Lung (tissue), 12 donors: ENCODE results near the gene SYNPO2. TPM values are rescaled to one million over a fixed set of nuclear protein-coding genes. Genes with fewer than 3 reads are reported as not detected.

Source experiments
- ATAC-seq: fragments of 200-7000 bp; cut with Tn5 transposase; one replicate; pipeline ENCODE4 v1.9.1; 2020; ENCODE audit warnings: moderate number of reproducible peaks; ENCODE audit not compliant: insufficient read depth, low FRiP score
- DNase-seq, 3 donors: peaks; one replicate each; pipeline ENCODE4 v3.0.0-alpha.2; 2013 to 2017
- H3K27ac ChIP-seq, 2 donors: one replicate each; pipeline ENCODE4 v1.5.1; 2013; ENCODE audit warnings: mild to moderate bottlenecking in 2 of 2, moderate library complexity in 2 of 2, control low read depth in 1 of 2, inconsistent platforms in 1 of 2, low read depth in 1 of 2, low read length in 1 of 2
- H3K27me3 ChIP-seq, 3 donors: one replicate each; pipeline ENCODE4 v1.5.1; 2013; ENCODE audit warnings: low read length in 2 of 3; ENCODE audit not compliant: control insufficient read depth in 3 of 3, insufficient read depth in 3 of 3
- H3K36me3 ChIP-seq, 4 donors: one replicate each; pipeline ENCODE4 v1.5.1; 2013; ENCODE audit warnings: low read length in 4 of 4, mild to moderate bottlenecking in 1 of 4, moderate library complexity in 1 of 4; ENCODE audit not compliant: control insufficient read depth in 4 of 4, insufficient read depth in 4 of 4
- H3K4me1 ChIP-seq, 5 donors: one replicate each; pipeline ENCODE4 v1.5.1; 2013; ENCODE audit warnings: low read length in 5 of 5, mild to moderate bottlenecking in 2 of 5, moderate library complexity in 1 of 5; ENCODE audit not compliant: control insufficient read depth in 5 of 5, insufficient read depth in 5 of 5
- H3K4me3 ChIP-seq: one replicate; pipeline ENCODE4 v1.5.1; 2013; ENCODE audit warnings: mild to moderate bottlenecking, control low read depth, moderate library complexity
- H3K9ac ChIP-seq, 2 donors: one replicate each; pipeline ENCODE4 v1.5.1; 2013; ENCODE audit warnings: low read length in 2 of 2, control low read depth in 1 of 2; ENCODE audit not compliant: insufficient read depth in 1 of 2
- H3K9me3 ChIP-seq, 4 donors: one replicate each; pipeline ENCODE4 v1.5.1; 2013; ENCODE audit warnings: low read length in 3 of 4, mild to moderate bottlenecking in 1 of 4, moderate library complexity in 1 of 4; ENCODE audit not compliant: control insufficient read depth in 4 of 4, insufficient read depth in 3 of 4
- CTCF ChIP-seq: IDR thresholded peaks from 2 replicates; pipeline ENCODE4 v1.5.1; 2012; ENCODE audit warnings: mild to moderate bottlenecking; ENCODE audit errors: control extremely low read depth, extremely low read depth
- WGBS, 2 donors: extraction: QIAGEN DNeasy Blood & Tissue Kit; methylation state at CpG; one replicate each; pipeline ENCODE4 v1.1.7; 2013; 5-methylcytosine and 5-hydroxymethylcytosine counted together
- polyA plus RNA-seq, 2 donors: library from polyadenylated mRNA; stranded (reverse); fragments of 200-250 nt; gene quantifications; one replicate each; pipeline ENCODE4 v1.2.1, GENCODE V29; 2013
- total RNA-seq, 2 donors: library from RNA; depleted of rRNA in 1 of 2; stranded (reverse); fragments of >200 nt in 1 of 2; gene quantifications; one replicate each; pipeline ENCODE4 v1.2.1, GENCODE V29; 2014 to 2021
- donor health status: control.
- donor health status: control.
- donor health status: Bipolar disorder and iron deficiency.
- donor health status: healthy.
- donor health status: DM: yes; HTN: yes; CAD: no.

The SYNPO2 gene
- total and polyA plus RNA-seq, 4 donors: 3.5 to 27.6 (median 10.1) TPM

DNA sequence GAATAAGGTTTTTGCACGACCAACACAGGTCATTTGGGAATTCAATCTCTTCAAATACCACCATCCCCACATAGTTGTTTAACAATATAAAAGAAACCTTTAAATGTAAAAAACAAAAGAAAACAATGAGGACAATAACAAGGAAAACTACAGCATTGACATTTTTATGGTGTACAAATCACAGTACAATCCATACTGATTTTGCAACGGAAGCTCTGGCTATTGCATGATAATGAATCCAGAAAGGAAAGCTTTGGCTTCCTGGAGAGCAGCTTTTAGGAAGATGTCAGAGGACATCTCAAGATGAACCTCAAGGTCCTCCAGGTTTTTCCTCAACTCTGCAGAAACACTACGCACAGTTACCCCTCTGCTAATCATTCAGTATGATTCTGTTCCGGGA, 135.4 kb downstream of the SYNPO2 start:
- no peaks in the 10 kb centered on the region for H3K27me3 ChIP-seq
- H3K4me1 ChIP-seq: peaks cover 0 to 11% (median 3%) of the 10 kb centered on the region in 5 donors
- H3K27ac ChIP-seq: peak overlapping the region in 1 of 2 donors; percentile 60
- DNase-seq (no peak), ATAC-seq (no peak)
- no peak overlapping the region for H3K9ac ChIP-seq
- WGBS, 2 donors: 91 to 92% methylated on average over 4 of the region's 4 CpGs
- H3K4me3 ChIP-seq: no peak overlapping the region
- H3K36me3 ChIP-seq: no peaks in the 10 kb centered on the region
- H3K9me3 ChIP-seq: no peaks in the 10 kb centered on the region
- no peak for TF ChIP-seq CTCF

- H3K9ac ChIP-seq: no peak overlapping the region
- 39 to 43% methylated on average over 4 of the region's 4 CpGs for WGBS, 2 donors
- no peak for TF ChIP-seq CTCF
- no peaks in the 10 kb centered on the region for H3K27me3 ChIP-seq
- ATAC-seq: peak; percentile 67
- no peak for DNase-seq
- peak overlapping the region in 1 of 2 donors; percentile 98 for H3K27ac ChIP-seq
- peaks cover 0 to 1% (median 0%) of the 10 kb centered on the region in 4 donors for H3K36me3 ChIP-seq
- H3K4me3 ChIP-seq: no peak overlapping the region
- peaks cover 0 to 5% (median 0%) of the 10 kb centered on the region in 4 donors for H3K9me3 ChIP-seq
- H3K4me1 ChIP-seq: peaks cover 0 to 11% (median 3%) of the 10 kb centered on the region in 5 donors
Measured at GRCh38 chr4:119025420-119025819, 136.8 kb downstream of the SYNPO2 start.

- H3K9me3 ChIP-seq: peaks cover 0 to 6% (median 0%) of the 10 kb centered on the region in 4 donors
- H3K27ac ChIP-seq: peak overlapping the region; percentile 76 to 98
- H3K27me3 ChIP-seq: no peaks in the 10 kb centered on the region
- peaks cover 0 to 11% (median 3%) of the 10 kb centered on the region in 5 donors for H3K4me1 ChIP-seq
- no peak for TF ChIP-seq CTCF
- no peak overlapping the region for H3K4me3 ChIP-seq
- no peak overlapping the region for H3K9ac ChIP-seq
- ATAC-seq: peak; percentile 56
- H3K36me3 ChIP-seq: peaks cover 0 to 2% (median 0%) of the 10 kb centered on the region in 4 donors
- peak; percentile 35 to 89 (median 85) for DNase-seq
- WGBS, 2 donors: 27 to 32% methylated on average over 4 of the region's 4 CpGs
Measured at GRCh38 chr4:119025916-119026661, 137.4 kb downstream of the SYNPO2 start.
